DND-41 (cell line): Measurements from ENCODE around the gene EIF4EBP2.

Source experiments
- ATAC-seq: fragments of 200-7000 bp; cut with Tn5 transposase; 3 replicates; pipeline ENCODE4 v1.9.1; 2021; ENCODE audit warnings: low read depth; ENCODE audit not compliant: insufficient read depth
- DNase-seq: peaks from one replicate; pipeline ENCODE4 v3.0.0-alpha.2; 2020
- H2AFZ ChIP-seq: 2 replicates; pipeline ENCODE4 v1.6.0; 2012; ENCODE audit warnings: low read depth, low read length
- H3K27ac ChIP-seq: 2 replicates; pipeline ENCODE4 v1.5.1; 2012; ENCODE audit warnings: low read length, inconsistent platforms
- H3K27me3 ChIP-seq: fragments of 200-600 bp; sonication (generic); 2 replicates; pipeline ENCODE4 v1.6.0; 2012; ENCODE audit warnings: low read length, mild to moderate bottlenecking, inconsistent platforms; ENCODE audit not compliant: insufficient read depth, poor library complexity
- H3K36me3 ChIP-seq: 2 replicates; pipeline ENCODE4 v1.5.1; 2012; ENCODE audit warnings: low read length, inconsistent platforms; ENCODE audit not compliant: insufficient read depth
- H3K4me1 ChIP-seq: 2 replicates; pipeline ENCODE4 v1.5.1; 2012; ENCODE audit warnings: mild to moderate bottlenecking, low read length; ENCODE audit not compliant: insufficient read depth
- H3K4me2 ChIP-seq: 2 replicates; pipeline ENCODE4 v1.6.0; 2012; ENCODE audit warnings: mild to moderate bottlenecking, moderate library complexity, low read length, inconsistent platforms; ENCODE audit not compliant: insufficient read depth
- H3K4me3 ChIP-seq, 2 experiments: fragments of 200-600 bp in 1 of 2; shearing (Covaris generic) in 1 of 2; 2 replicates each; pipeline ENCODE4 v1.5.1; 2012 to 2016; ENCODE audit warnings: inconsistent platforms in 2 of 2, low read length in 2 of 2, mild to moderate bottlenecking in 2 of 2, low read depth in 1 of 2, moderate library complexity in 1 of 2
- H3K79me2 ChIP-seq: 2 replicates; pipeline ENCODE4 v1.6.0; 2012; ENCODE audit warnings: low read length, inconsistent platforms; ENCODE audit not compliant: insufficient read depth
- H3K9ac ChIP-seq: 2 replicates; pipeline ENCODE4 v1.6.0; 2012; ENCODE audit warnings: low read depth, mild to moderate bottlenecking, inconsistent platforms, low read length, moderate library complexity
- H3K9me3 ChIP-seq: 2 replicates; pipeline ENCODE4 v1.5.1; 2012; ENCODE audit warnings: low read length, moderate library complexity, mild to moderate bottlenecking, inconsistent platforms; ENCODE audit not compliant: insufficient read depth, severe bottlenecking
- H4K20me1 ChIP-seq: 2 replicates; pipeline ENCODE4 v1.6.0; 2012; ENCODE audit warnings: low read length; ENCODE audit not compliant: insufficient read depth
- CTCF ChIP-seq: IDR thresholded peaks from 2 replicates; pipeline ENCODE4 v1.5.1; 2012; ENCODE audit warnings: borderline replicate concordance, low read length, moderate library complexity, mild to moderate bottlenecking; ENCODE audit not compliant: poor library complexity, severe bottlenecking; ENCODE audit errors: extremely low read depth
- EZH2 ChIP-seq: IDR thresholded peaks from 3 replicates; pipeline ENCODE4 v1.6.1; 2012; ENCODE audit warnings: borderline replicate concordance, low read depth, mild to moderate bottlenecking, moderate library complexity, low read length, inconsistent platforms; ENCODE audit not compliant: severe bottlenecking

Gene EIF4EBP2

GRCh38 chr10:70357565-70357964, 46.4 kb upstream of the EIF4EBP2 start:
- Histone ChIP-seq H3K4me3 (no peak overlapping the region), H3K36me3 (peaks cover 2% of the 10 kb centered on the region; the same call in 1 of the 2 replicates), H3K9ac (no peak overlapping the region), H3K27ac (no peak overlapping the region), H3K79me2 (peaks cover 74% of the 10 kb centered on the region), H3K4me2 (no peak overlapping the region), H3K9me3 (no peaks in the 10 kb centered on the region), H2AFZ (no peak overlapping the region), H3K27me3 (no peaks in the 10 kb centered on the region), H3K4me1 (no peaks in the 10 kb centered on the region), H4K20me1 (peaks cover 46% of the 10 kb centered on the region)
- no peak for ATAC-seq
- TF ChIP-seq EZH2 (no peak), CTCF (no peak)
- no peak for DNase-seq

GRCh38 chr10:70358446-70358845, 45.5 kb upstream of the EIF4EBP2 start:
- TF ChIP-seq EZH2 (no peak), CTCF (no peak)
- H4K20me1 ChIP-seq: peaks cover 52% of the 10 kb centered on the region
- H3K79me2 ChIP-seq: peaks cover 79% of the 10 kb centered on the region
- DNase-seq: no peak
- H2AFZ ChIP-seq: no peak overlapping the region
- no peak overlapping the region for H3K4me2 ChIP-seq
- H3K36me3 ChIP-seq: peaks cover 5% of the 10 kb centered on the region; the same call in 1 of the 2 replicates
- no peak overlapping the region for H3K9ac ChIP-seq
- H3K27ac ChIP-seq: no peak overlapping the region
- H3K27me3 ChIP-seq: no peaks in the 10 kb centered on the region
- H3K4me1 ChIP-seq: no peaks in the 10 kb centered on the region
- ATAC-seq: no peak
- H3K4me3 ChIP-seq: no peak overlapping the region
- H3K9me3 ChIP-seq: no peaks in the 10 kb centered on the region

- no peak overlapping the region for H3K27ac ChIP-seq
- peaks cover 2% of the 10 kb centered on the region; the same call in 1 of the 2 replicates for H3K4me1 ChIP-seq
- no peak for DNase-seq
- no peak overlapping the region for H3K4me3 ChIP-seq
- no peaks in the 10 kb centered on the region for H3K27me3 ChIP-seq
- TF ChIP-seq CTCF (no peak), EZH2 (no peak)
- H3K79me2 ChIP-seq: peaks cover 79% of the 10 kb centered on the region
- ATAC-seq: no peak
- H3K36me3 ChIP-seq: peaks cover 8% of the 10 kb centered on the region
- H3K9ac ChIP-seq: no peak overlapping the region
- H4K20me1 ChIP-seq: peaks cover 53% of the 10 kb centered on the region
- no peak overlapping the region for H3K4me2 ChIP-seq
- no peak overlapping the region for H2AFZ ChIP-seq
- no peaks in the 10 kb centered on the region for H3K9me3 ChIP-seq
Measured at GRCh38 chr10:70359017-70359550, 44.9 kb upstream of the EIF4EBP2 start.
